ENCODE measurements around the gene TPK1. TPM values are rescaled to one million over a fixed set of nuclear protein-coding genes. Genes with fewer than 3 reads are reported as not detected.

The TPK1 gene
- total and polyA plus RNA-seq, 12 donors: 2.9 to 10.8 (median 6.4) TPM

GRCh38 chr7:144494355-144494754, 341.5 kb downstream of the TPK1 start:
- Histone ChIP-seq H3K4me1 (no peaks in the 10 kb centered on the region), H3K4me3 (no peak overlapping the region), H3K9me3 (peaks cover 0 to 10% (median 0%) of the 10 kb centered on the region in 11 donors), H3K36me3 (no peaks in the 10 kb centered on the region), H3K27ac (no peak overlapping the region), H3K27me3 (no peaks in the 10 kb centered on the region)
- DNase-seq: no peak
- no peak for ATAC-seq
- intact Hi-C loops (cut with DNase I): no loop called here
- WGBS, 2 donors: 93 to 97% methylated on average over 1 of the region's 1 CpG
- TF ChIP-seq, protein P1, sequence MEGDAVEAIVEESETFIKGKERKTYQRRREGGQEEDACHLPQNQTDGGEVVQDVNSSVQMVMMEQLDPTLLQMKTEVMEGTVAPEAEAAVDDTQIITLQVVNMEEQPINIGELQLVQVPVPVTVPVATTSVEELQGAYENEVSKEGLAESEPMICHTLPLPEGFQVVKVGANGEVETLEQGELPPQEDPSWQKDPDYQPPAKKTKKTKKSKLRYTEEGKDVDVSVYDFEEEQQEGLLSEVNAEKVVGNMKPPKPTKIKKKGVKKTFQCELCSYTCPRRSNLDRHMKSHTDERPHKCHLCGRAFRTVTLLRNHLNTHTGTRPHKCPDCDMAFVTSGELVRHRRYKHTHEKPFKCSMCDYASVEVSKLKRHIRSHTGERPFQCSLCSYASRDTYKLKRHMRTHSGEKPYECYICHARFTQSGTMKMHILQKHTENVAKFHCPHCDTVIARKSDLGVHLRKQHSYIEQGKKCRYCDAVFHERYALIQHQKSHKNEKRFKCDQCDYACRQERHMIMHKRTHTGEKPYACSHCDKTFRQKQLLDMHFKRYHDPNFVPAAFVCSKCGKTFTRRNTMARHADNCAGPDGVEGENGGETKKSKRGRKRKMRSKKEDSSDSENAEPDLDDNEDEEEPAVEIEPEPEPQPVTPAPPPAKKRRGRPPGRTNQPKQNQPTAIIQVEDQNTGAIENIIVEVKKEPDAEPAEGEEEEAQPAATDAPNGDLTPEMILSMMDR (IDR thresholded peaks at IDR 0.05): no peak

- intact Hi-C loops (cut with DNase I): no loop called here
- H3K27ac ChIP-seq: no peak overlapping the region
- ATAC-seq (no peak), DNase-seq (no peak)
- WGBS, 2 donors: 65 to 75% methylated on average over 4 of the region's 4 CpGs
- no peaks in the 10 kb centered on the region for H3K27me3 ChIP-seq
- no peak overlapping the region for H3K4me3 ChIP-seq
- H3K9me3 ChIP-seq: peaks cover 0 to 9% (median 0%) of the 10 kb centered on the region in 11 donors
- no peaks in the 10 kb centered on the region for H3K36me3 ChIP-seq
- H3K4me1 ChIP-seq: no peaks in the 10 kb centered on the region
- TF ChIP-seq, protein P1 (IDR thresholded peaks at IDR 0.05): no peak
Measured at GRCh38 chr7:144489504-144489903, 346.3 kb downstream of the TPK1 start.

- 88% methylated on average over 4 of the region's 4 CpGs for WGBS, 2 donors
- no peaks in the 10 kb centered on the region for H3K36me3 ChIP-seq
- no peak overlapping the region for H3K4me3 ChIP-seq
- H3K27ac ChIP-seq: no peak overlapping the region
- no peaks in the 10 kb centered on the region for H3K4me1 ChIP-seq
- intact Hi-C loops (cut with DNase I): no loop called here
- ATAC-seq (no peak), DNase-seq (no peak)
- TF ChIP-seq, protein P1 (IDR thresholded peaks at IDR 0.05): no peak
- peaks cover 0 to 8% (median 0%) of the 10 kb centered on the region in 11 donors for H3K9me3 ChIP-seq
- H3K27me3 ChIP-seq: no peaks in the 10 kb centered on the region
Measured at GRCh38 chr7:144488977-144489376, 346.9 kb downstream of the TPK1 start.

GRCh38 chr7:144487901-144488300, 348.0 kb downstream of the TPK1 start:
- no peak for ATAC-seq
- Histone ChIP-seq H3K4me1 (peaks cover 0 to 6% (median 0%) of the 10 kb centered on the region in 9 donors), H3K9me3 (peaks cover 0 to 8% (median 0%) of the 10 kb centered on the region in 11 donors), H3K4me3 (no peak overlapping the region), H3K27me3 (no peaks in the 10 kb centered on the region), H3K36me3 (no peaks in the 10 kb centered on the region), H3K27ac (no peak overlapping the region)
- WGBS, 2 donors: 39 to 57% methylated on average over 3 of the region's 3 CpGs
- TF ChIP-seq, protein P1 (IDR thresholded peaks at IDR 0.05): no peak
- no peak for DNase-seq
- intact Hi-C loops (cut with DNase I): no loop called here

All from heart right ventricle (tissue), 16 donors.